ENCODE data around the gene ALDH2.
"Not testable (repeated sequence)": the region's sequence is repeated elsewhere in the genome, so short reads cannot be mapped to it uniquely, and the experiment has no call there.

The ALDH2 gene

GRCh38 chr12:111826316-111826715 lies 59.6 kb downstream of the ALDH2 start:
- no peak for DNase-seq (ENCODE audit: low spot score)

DNA sequence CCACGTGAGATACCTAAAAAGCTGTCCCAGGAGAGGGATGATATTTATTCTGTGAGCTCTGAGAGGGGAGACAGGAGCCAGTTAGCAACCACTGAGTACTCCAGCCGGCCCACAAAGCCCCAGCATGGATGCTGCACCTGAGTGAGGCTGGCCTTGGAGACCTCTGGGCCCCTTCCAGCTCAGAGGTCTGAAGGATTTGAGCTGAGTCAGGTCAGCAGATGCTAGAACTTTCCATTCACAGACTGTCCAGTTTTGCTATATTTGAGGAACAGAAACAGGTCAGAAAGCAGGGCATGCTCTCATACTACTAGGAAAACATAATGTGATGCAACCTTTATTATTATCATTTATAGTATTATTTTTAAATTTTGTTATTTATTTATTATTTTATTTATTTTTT lies 60.3 kb downstream of the ALDH2 start:
- no peak for DNase-seq (ENCODE audit: low spot score)

- DNase-seq (ENCODE audit: low spot score) = no peak
Measured at GRCh38 chr12:111827907-111828306, 61.2 kb downstream of the ALDH2 start.

DNA sequence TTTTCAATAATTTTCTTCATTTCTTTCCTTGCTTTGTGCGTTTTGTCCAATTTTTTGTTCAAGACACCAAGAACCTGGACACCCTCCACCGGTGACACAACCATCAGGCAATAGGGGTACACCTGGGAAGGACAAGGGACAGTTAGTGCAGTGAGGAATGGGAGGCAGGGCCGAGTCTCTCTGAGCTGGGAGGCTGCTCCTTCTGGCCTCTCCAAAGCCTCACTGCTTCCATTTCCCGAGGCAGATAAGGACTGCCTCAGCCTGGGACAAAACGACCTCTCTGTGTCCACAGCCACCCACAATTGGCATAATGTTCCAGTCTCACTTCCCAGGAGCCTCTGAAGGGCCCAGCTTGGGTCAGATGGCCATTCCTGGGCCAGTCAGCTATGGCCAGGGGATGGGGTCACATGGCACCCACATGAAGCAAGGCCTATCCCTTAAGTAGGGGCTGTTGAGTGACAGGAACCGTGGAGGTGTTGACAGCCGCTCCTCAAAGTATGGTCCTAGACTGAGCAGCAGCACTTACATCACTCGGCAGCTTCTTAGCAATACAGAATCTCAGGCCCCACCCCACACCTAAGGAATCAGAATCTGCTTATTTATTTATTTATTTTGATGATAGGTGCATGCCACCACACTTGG lies 61.7 kb downstream of the ALDH2 start:
- no peak for DNase-seq (ENCODE audit: low spot score)

DNA sequence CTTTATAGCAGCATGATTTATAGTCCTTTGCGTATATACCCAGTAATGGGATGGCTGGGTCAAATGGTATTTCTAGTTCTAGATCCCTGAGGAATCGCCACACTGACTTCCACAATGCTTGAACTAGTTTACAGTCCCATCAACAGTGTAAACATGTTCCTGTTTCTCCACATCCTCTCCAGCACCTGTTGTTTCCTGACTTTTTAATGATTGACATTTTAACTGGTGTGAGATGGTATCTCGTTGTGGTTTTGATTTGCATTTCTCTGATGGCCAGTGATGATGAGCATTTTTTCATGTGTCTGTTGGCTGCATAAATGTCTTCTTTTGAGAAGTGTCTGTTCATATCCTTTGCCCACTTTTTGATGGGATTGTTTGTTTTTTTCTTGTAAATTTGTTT lies 62.9 kb downstream of the ALDH2 start:
- DNase-seq (ENCODE audit: low spot score) = not testable (repeated sequence)

DNA sequence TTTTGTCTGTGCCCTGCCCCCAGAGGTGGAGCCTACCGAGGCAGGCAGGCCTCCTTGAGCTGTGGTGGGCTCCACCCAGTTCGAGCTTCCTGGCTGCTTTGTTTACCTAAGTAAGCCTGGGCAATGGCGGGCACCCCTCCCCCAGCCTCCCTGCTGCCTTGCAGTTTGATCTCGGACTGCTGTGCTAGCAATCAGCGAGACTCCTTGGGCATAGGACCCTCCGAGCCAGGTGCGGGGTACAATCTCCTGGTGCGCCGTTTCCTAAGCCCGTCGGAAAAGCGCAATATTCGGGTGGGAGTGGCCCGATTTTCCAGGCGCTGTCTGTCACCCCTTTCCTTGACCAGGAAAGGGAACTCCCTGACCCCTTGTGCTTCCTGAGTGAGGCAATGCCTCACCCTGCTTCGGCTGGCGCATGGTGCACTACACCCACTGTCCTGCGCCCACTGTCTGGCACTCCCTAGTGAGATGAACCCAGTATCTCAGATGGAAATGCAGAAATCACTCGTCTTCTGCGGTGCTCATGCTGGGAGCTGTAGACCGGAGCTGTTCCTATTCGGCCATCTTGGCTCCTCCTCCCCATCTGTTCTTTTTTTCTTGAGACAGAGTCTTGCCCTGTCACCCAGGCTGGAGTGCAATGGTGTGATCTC lies 68.1 kb downstream of the ALDH2 start:
- DNase-seq (ENCODE audit: low spot score) = not testable (repeated sequence)

- not testable (repeated sequence) for DNase-seq (ENCODE audit: low spot score)
Measured at GRCh38 chr12:111835531-111836181, 68.9 kb downstream of the ALDH2 start.

GRCh38 chr12:111838353-111838752 lies 71.6 kb downstream of the ALDH2 start:
- no peak for DNase-seq (ENCODE audit: low spot score)

GRCh38 chr12:111840807-111841206 lies 74.1 kb downstream of the ALDH2 start:
- DNase-seq (ENCODE audit: low spot score) = no peak

DNA sequence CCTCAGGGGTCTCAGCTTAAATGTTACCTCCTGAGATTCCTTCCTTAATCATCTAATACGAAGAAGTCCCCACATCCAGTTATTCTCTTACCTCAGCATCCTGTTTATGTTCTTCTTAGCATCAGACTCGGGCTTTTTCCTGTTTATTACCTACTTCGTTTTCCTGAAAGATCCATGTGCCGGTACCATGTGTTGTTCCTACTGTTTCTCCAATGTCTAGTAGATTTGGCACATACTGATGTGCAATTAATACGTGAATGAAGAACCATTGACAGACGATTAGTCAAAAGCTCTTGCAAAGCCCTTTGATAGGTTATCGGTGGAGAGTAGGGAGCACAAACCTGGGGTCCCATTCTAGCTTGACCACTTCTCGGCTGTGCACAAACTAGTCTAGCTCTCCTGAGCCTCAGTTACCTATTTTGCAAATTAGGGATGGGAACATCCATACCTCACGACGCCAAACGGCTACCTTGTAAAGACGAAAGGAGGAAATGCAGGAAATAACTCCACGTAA lies 74.6 kb downstream of the ALDH2 start:
- DNase-seq (ENCODE audit: low spot score) = no peak

- DNase-seq (ENCODE audit: low spot score) = peak; percentile 96
Measured at GRCh38 chr12:111841750-111842555, 75.2 kb downstream of the ALDH2 start, which contains the start of gene MAPKAPK5. TSS of gene MAPKAPK5 (plus strand) at chr12:111842228. CDS start at chr12:111842734, 506 bp downstream.

DNA sequence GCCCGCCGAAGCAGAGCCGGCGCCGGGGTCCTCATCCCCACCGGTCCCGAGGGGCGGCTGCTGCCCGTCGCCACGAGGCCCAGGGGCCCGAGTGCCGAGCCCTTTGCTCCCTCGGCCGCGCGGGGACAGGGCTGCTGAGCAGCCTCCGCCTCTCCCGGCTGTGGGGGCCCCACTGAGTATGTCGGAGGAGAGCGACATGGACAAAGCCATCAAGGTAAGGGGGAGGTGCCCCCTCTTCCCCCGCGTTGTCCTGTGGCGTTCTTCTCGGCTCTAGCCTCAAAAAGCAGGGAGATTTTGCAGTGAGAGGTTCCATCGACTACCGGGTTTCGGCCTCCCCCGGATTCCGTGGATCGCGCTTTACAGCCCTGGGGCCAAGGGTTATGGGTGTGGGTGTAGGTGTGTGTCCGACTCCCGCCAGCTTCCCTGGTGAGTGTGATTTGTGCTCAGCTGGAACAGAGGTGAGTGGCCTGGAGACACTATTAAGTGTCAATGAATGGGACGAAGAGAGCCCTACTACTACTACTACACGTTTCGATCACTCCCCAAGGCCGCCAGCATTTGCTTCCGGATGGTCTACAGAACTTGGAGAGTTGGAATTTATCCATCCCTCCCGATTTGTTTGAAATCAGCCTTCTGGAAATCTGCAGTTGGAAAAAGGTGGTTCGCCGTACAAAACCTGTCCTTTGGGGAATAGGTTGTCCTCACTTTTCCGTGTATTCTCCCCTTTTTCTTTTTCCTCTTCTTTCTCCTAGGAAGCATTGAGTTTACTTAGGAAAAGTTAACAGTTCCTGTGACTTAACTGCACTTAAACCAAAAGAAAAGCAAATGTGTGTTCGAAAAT lies 76.0 kb downstream of the ALDH2 start:
- DNase-seq (ENCODE audit: low spot score) = peak; percentile 25

GRCh38 chr12:111846016-111846415 lies 79.3 kb downstream of the ALDH2 start:
- DNase-seq (ENCODE audit: low spot score) = no peak

DNA sequence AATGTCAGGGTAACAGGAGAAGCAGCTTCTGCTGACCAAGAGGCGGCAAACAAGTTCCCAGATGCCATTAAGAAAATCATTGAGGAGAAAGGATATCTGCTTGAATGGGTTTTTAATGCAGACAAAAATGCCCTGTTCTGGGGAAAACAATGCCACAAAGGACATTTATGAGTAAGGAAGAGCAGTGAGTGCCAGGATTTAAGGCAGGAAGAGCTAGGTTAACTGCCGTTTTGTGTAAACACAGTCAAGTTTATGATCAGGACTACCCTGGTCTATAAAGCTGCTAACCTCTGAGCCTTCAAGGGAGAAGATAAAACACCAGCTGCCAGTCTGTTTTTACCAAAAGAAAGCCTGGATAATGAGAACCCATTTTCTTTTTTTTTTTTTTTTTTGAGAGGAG lies 83.8 kb downstream of the ALDH2 start:
- no peak for DNase-seq (ENCODE audit: low spot score)

DNA sequence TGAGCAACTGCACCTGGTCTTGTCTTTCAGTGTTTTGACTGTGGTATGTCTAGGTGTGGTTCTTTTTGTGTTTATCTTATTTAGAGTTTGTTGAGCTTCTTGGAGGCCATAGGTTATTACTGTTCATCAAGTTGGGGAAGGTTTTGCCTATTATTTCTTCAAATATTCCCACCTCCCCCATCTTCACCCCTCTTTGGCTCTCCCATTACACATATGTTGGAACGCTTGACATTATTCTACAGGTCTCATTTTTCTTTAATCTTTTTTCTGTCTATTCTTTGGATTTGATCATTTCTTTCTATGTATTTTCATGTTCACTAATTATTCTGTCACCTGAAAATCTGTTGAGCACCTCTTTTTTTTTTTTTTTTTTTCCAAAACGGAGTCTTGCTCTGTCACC lies 91.5 kb downstream of the ALDH2 start:
- no peak for DNase-seq (ENCODE audit: low spot score)

DNA sequence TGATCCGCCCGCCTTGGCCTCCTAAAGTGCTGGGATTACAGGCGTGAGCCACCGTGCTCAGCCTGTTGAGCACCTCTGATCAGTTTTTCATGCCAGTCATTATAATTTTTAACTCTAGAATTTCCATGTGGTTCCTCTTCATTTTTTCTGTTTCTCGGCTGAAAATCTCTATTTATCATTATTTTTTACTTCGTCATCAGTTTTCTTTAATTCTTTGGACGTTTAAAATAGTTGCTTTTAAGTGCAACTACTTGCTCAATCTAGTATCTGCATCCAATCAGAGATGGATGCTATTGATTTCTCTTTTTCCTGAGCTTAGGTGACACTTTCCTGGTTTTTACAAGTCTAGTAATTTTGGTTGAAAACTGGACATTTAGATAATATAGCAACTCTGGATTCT lies 92.0 kb downstream of the ALDH2 start:
- DNase-seq (ENCODE audit: low spot score) = no peak

- DNase-seq (ENCODE audit: low spot score) = no peak
Measured at GRCh38 chr12:111864913-111865312, 98.2 kb downstream of the ALDH2 start.

Measured in kidney tubule cell (primary cell).